ENCODE data around the gene FAM120B.

DNA sequence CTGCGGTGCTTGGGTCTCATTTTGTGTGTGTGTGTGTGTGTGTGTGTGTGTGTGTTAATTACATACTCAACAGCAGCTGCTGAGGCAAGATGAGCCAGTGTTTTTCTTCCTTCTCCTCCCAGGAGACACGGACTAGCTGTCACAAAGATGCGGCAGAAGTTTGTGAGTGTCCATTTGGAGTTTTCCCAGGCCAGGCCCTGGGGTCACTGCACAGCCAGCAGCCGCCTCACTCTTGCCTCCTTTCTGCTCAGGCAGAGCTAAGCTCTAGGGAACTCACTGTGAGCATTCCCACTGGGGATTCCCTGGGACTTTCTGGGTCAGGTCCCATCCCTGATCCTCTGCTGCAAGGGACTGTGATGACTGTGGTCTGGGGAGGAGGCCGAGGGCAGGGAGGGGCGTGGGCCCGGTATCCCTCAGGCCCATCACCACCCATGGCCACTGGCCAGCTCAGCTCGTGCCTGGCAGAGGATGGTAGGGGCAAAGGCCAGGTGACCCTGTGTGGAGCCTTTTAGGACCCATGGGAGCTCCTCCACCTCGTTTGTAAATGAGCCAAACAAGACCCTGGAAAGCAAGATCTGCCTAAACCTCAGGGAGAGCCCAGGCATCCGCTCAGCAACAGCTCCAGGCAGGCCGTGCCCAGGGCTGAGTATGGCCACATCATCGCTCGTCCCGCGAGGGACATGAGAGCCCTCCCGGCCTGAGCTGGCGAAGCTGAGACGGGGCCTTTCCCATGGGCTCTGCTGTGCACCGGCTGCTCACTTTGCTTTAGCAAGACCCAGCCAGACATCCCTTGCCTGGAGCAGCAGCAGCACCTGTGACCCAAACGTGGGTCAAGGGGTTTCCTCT lies 144.6 kb downstream of the FAM120B start:
- TF ChIP-seq EZH2phosphoT487 (IDR thresholded peaks at IDR 0.05; ENCODE audit: insufficient read depth, low read depth), result no peak
- TF ChIP-seq EZH2 (IDR thresholded peaks at IDR 0.05; ENCODE audit: insufficient read depth, poor library complexity, severe bottlenecking), result no peak
